ENCODE measurements around the gene SNCB.

Gene SNCB

DNA sequence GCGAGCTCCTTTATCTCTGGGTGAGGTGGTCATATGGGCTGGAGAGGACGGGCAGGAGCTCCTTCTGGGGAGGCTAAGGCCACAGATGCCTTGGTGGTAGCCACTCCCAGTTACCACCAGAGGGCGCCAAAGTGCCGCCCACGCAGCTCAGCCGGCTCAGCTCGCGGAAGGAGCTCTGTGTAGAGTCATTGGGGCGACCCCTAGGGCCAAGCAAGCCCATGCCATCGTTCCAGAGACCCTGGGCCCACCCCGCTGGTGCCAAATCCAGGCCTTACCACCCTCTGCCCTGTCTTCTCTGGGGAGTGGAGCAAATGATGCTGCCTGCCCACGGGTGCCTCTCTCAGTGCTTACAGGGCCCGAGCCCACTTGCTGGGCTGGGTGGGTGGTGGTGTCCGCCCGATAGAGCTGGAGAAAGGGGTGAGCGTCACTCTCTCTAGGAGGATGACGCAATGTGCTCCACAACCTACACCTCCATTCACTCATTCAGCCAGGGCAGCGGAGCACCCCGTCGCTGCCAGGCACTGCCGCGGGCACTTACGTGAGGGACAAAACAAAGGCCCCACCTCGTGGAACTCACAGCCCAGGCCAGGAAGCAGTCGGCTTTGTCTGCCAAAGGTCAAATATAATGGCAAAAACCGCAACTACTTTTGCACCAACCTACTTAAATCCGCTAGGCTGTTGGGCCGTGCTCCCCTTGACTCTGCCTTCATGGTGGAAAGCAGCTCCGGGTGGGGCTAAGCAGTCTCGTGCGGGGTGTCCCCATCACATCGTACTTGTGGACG, 30.7 kb upstream of the SNCB start:
- DNase-seq (ENCODE audit: low spot score): peak; percentile 91

DNA sequence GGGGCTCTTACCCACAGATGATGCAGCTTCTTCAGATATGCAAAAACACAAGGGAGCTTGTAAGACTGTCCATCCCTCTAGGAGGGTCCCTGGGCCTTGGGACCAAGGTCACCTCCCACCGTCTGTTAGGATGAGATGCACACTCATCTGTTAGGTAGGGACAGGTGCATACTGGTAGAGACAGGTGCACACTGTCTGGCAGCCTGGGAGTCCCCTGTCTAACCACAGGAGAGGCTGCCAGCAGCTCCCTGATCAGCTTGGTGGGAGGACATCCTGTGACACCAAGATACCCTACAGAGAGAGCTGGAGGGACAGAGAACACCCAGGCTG, 30.2 kb upstream of the SNCB start:
- no peak for DNase-seq (ENCODE audit: low spot score)

DNA sequence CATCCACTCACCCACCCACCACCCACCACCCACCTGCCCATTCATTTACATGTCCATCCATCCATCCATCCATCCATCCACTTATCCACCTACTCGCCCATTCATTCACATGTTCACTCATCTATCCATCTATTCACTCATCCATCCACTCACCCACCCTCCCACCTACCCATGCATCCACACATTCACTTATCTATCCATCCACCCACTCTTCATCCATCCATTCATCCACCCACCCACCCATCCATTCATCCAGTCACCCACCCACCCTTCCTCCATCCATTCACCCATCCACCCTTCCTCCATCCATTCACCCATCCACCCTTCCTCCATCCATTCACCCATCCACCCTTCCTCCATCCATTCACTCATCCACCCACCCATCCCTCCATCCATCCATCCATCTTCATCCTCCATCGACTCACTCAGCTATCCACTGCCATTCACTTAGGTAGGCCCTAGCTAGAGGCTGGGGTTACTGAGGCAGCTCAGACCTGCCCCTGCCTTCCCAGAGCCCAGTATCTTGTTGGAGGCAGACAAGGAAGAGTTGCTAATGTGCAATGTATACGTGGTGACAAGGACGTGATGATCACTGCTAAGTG, 29.6 kb upstream of the SNCB start:
- DNase-seq (ENCODE audit: low spot score): no peak

GRCh38 chr5:176659512-176659839, 29.1 kb upstream of the SNCB start:
- no peak for DNase-seq (ENCODE audit: low spot score)

- peak; percentile 19 for DNase-seq (ENCODE audit: low spot score)
Observed at GRCh38 chr5:176658817-176659511, 28.6 kb upstream of the SNCB start.

- peak; percentile 79 for DNase-seq (ENCODE audit: low spot score)
Observed at GRCh38 chr5:176658007-176658599, 27.8 kb upstream of the SNCB start.

GRCh38 chr5:176656467-176656990, 26.2 kb upstream of the SNCB start:
- no peak for DNase-seq (ENCODE audit: low spot score)

GRCh38 chr5:176654856-176655255, 24.5 kb upstream of the SNCB start:
- no peak for DNase-seq (ENCODE audit: low spot score)

DNA sequence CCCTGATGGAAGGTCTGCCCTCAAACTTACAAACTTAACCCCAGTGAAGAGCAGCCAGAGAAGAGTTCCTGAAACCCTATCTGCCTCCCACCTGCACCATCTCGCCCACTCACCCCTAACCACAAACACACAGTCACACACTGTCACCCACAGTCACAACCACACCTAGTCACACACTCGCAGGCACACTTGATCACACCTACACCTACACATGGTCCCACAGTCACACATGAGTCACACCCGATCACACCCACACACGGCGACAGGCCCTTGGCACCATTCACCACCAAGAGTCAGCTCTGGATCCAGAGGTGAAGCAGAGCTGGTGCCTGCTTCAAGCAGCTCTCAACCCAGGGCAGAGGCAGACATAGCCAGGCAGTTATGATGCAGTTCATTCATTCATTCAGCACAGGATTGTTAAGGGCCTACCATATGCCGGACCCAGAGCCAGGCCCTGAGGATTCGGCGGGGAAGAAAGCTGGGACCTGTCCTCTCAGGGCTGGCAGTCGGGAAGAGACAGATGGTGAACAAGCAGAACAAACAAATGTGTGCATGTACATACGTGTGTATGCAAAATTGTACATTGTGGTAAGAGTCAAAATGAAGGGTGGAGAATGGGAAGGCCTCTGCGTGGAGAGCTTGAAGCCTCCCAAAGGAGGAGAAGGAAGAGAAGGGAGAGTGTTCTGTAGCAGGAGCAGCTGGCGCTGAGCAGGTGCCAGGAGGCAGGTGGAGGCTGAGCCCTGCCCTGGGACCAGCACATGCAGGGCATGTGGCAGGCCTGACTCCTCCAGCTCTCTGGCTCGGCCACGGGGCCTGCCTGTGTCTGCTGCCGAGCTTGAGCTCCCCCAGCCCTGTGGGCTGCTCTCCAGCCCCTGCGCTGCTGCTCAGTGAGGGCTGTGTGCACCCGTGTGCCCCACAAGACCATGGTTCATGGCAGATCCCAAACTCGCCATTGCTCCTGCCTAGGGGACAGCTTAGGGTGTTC, 23.4 kb upstream of the SNCB start:
- DNase-seq (ENCODE audit: low spot score): no peak

GRCh38 chr5:176652136-176652535, 21.8 kb upstream of the SNCB start:
- DNase-seq (ENCODE audit: low spot score): peak; percentile 39

GRCh38 chr5:176651472-176651980, 21.2 kb upstream of the SNCB start:
- DNase-seq (ENCODE audit: low spot score): no peak

DNA sequence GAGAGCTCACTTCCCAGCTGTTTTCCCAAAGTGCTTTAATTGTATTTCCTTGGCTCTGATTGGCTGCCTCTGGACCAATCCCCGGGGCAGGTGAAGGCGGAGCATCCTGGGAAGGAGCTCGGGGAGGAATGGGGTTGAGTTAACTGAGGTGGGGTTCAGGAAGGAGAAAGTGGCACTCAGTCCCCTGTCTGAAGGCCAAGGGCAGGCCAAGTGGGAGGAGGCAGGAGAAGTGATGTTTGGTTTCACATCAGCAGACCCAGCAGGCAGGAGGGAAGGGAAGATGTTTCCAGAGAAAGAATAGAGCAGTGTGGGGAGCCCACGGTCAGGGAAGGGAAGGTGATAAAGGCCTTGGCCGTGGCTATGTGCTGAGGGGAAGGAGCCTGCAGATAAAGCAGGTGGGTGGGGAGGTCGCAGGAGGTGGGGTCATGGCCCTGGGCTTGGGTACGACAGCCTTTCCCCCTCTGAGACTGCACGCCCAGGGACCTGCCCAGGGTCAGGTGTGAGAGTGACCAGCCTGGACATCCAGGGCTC, 20.1 kb upstream of the SNCB start:
- no peak for DNase-seq (ENCODE audit: low spot score)

- DNase-seq (ENCODE audit: low spot score): no peak
Observed at GRCh38 chr5:176648474-176649194, 18.3 kb upstream of the SNCB start.

GRCh38 chr5:176647843-176648473, 17.6 kb upstream of the SNCB start:
- DNase-seq (ENCODE audit: low spot score): peak; percentile 45

DNA sequence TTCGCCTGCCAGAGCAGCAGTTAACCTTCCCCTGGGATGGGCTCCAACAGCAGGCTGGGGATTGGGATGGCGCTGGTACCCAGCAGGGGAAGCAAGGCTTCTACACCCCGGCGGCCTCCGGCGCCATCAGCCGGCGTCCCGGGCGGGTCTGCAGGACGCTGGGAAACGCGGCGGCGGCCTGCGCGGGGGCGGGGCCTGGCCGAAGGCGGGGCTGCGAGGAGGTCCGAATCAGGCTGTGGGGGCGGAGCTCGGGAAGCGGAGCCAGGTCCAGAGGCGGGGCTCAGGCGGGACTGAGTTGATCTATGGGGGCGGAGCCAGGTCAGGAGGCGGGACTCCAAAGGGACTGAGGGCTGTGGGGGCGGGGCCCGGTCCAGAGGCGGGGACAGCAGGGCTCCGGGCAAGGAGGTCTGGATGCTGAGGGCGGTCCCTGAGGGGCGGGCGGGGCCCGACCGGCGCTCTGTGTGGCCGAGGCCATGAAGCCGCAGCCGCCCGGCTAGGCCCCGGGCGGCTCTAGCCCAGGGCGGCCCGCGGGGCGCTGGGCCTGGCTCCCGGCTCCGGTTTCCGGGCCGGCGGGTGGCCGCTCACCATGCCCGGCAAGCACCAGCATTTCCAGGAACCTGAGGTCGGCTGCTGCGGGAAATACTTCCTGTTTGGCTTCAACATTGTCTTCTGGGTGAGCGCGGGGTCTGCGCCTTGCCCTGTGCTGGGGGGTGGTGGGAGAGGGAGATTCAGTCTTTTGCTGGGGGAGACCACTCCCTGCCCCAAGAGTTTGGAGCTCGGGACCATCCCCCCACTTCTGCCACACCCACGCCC, 16.9 kb upstream of the SNCB start, which contains the start of gene TSPAN17:
Gene TSPAN17, plus strand, starts transcription at position 455 of the 813 bp plus-strand sequence. Its CDS starts 132 bp downstream, at position 587.
- peak; percentile 100 for DNase-seq (ENCODE audit: low spot score)

DNA sequence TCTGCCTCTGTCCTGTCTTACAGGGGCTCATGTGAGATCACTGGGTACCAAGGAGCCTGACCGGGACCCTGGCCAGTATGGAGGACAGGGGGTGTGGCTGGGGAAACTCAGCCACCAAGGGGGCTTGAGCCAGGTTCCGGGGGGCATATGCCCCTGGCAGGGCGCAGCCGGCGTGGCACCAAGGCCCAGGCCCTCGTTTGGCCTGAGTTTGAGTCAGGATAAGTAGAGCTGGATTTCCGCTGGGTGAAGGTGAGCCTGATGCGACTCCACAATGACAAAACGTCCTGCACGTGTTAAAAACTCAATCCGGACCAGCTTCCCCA, 16.3 kb upstream of the SNCB start:
- no peak for DNase-seq (ENCODE audit: low spot score)

GRCh38 chr5:176646049-176646706, 15.8 kb upstream of the SNCB start:
- DNase-seq (ENCODE audit: low spot score): no peak

- no peak for DNase-seq (ENCODE audit: low spot score)
Observed at GRCh38 chr5:176644878-176645670, 14.7 kb upstream of the SNCB start.

Data from AG08395 (cell line).